ENCODE data around the gene WDPCP. TPM values are rescaled to one million over a fixed set of nuclear protein-coding genes. Genes with fewer than 3 reads are reported as not detected.

The WDPCP gene
- total and polyA plus RNA-seq, 4 donors = 1.1 to 7.6 (median 2.7) TPM

DNA sequence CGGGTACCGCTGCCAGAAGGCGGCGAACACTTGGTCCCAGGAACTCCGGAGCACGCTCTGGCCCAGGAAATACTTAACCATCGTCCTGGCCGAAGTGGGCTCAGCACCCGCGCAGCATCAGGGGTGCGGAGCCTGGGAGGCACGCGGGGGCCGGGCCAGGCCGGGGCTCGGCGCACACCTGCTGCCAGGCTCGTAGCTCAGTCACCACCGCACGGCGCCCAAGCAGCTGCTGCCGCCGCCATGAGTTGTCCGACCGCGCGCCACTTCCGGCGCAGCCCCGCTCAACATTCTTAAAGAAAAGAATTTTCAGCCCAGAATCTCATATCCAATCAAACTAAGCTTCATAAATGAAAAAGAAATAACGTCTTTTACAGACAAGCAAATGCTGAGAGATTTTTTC, 34.5 kb upstream of the WDPCP start:
- H3K4me3 ChIP-seq (ENCODE audit: low read depth in 1 of 3, low read length in 3 of 3) = no peak overlapping the region
- no peak overlapping the region for H3K27ac ChIP-seq (ENCODE audit: low read depth in 1 of 2, low read length in 2 of 2)
- H3K9ac ChIP-seq (ENCODE audit: low read depth in 1 of 2, low read length in 2 of 2) = no peak overlapping the region
- no peaks in the 10 kb centered on the region for H3K9me3 ChIP-seq (ENCODE audit: control insufficient read depth in 4 of 4, low read length in 3 of 4)
- no peaks in the 10 kb centered on the region for H3K27me3 ChIP-seq (ENCODE audit: control insufficient read depth in 4 of 4, insufficient read depth in 4 of 4, low read length in 3 of 4)
- no peaks in the 10 kb centered on the region for H3K36me3 ChIP-seq (ENCODE audit: control insufficient read depth in 4 of 4, insufficient read depth in 3 of 4, low read depth in 1 of 4, low read length in 3 of 4)
- 97% methylated on average over 31 of the region's 31 CpGs for WGBS
- no peaks in the 10 kb centered on the region for H3K4me1 ChIP-seq (ENCODE audit: control insufficient read depth in 4 of 4, insufficient read depth in 4 of 4, low read length in 3 of 4)
- DNase-seq (ENCODE audit: low spot score) = no peak
- TF ChIP-seq ATF3 (IDR thresholded peaks at IDR 0.05) (no peak), JUND (IDR thresholded peaks at IDR 0.05) (no peak), YY1 (IDR thresholded peaks at IDR 0.05) (no peak), REST (IDR thresholded peaks at IDR 0.05) (no peak), NR2F2 (IDR thresholded peaks at IDR 0.05) (no peak)

GRCh38 chr2:63619328-63619727, 31.1 kb upstream of the WDPCP start:
- no peak for TF ChIP-seq EGR1 (IDR thresholded peaks at IDR 0.05; ENCODE audit: low read depth in 2 of 2)
- no peak for TF ChIP-seq REST (IDR thresholded peaks at IDR 0.05)
- no peak for TF ChIP-seq TAF1 (conservative IDR thresholded peaks at IDR 0.05)
- no peak for TF ChIP-seq HNF4A (conservative IDR thresholded peaks at IDR 0.05)
- no peak for TF ChIP-seq GABPA (IDR thresholded peaks at IDR 0.05 in 1 of 2, conservative IDR thresholded peaks at IDR 0.05 in 1 of 2)
- TF ChIP-seq CTCF (IDR thresholded peaks at IDR 0.05; ENCODE audit: low read depth, low read length, missing input control) = no peak
- no peak for TF ChIP-seq ATF3 (IDR thresholded peaks at IDR 0.05)
- no peak for TF ChIP-seq JUND (IDR thresholded peaks at IDR 0.05)
- TF ChIP-seq MAX (IDR thresholded peaks at IDR 0.05) = no peak
- TF ChIP-seq ZBTB33 (IDR thresholded peaks at IDR 0.05) = no peak
- no peak for TF ChIP-seq FOXA1 (IDR thresholded peaks at IDR 0.05)
- Histone ChIP-seq H3K4me3 (ENCODE audit: low read depth in 1 of 3, low read length in 3 of 3) (no peak overlapping the region), H3K9ac (ENCODE audit: low read depth in 1 of 2, low read length in 2 of 2) (no peak overlapping the region), H3K4me1 (ENCODE audit: control insufficient read depth in 4 of 4, insufficient read depth in 4 of 4, low read length in 3 of 4) (no peaks in the 10 kb centered on the region), H3K36me3 (ENCODE audit: control insufficient read depth in 4 of 4, insufficient read depth in 3 of 4, low read depth in 1 of 4, low read length in 3 of 4) (no peaks in the 10 kb centered on the region), H3K27ac (ENCODE audit: low read depth in 1 of 2, low read length in 2 of 2) (no peak overlapping the region), H3K9me3 (ENCODE audit: control insufficient read depth in 4 of 4, low read length in 3 of 4) (no peaks in the 10 kb centered on the region), H3K27me3 (ENCODE audit: control insufficient read depth in 4 of 4, insufficient read depth in 4 of 4, low read length in 3 of 4) (no peaks in the 10 kb centered on the region)
- 84% methylated on average over 2 of the region's 2 CpGs for WGBS
- DNase-seq (ENCODE audit: low spot score) = no peak
